NCI-H146 treated with DMSO at 0.1 percent for 48 hours (cell line): ENCODE results near the gene WDPCP.
A peak's percentile ranks its signal among the peaks of the same experiment; 100 is the strongest.
"Not testable (repeated sequence)": the region's sequence is repeated elsewhere in the genome, so short reads cannot be mapped to it uniquely, and the experiment has no call there.

Experiments used
- DNase-seq: peaks from one replicate; lab custom pipeline; 2025; ENCODE audit not compliant: unreplicated experiment; lab: John Stamatoyannopoulos, UW

WDPCP gene

GRCh38 chr2:63588385-63589147 is at the start of gene WDPCP, which contains the start of gene MDH1:
Gene WDPCP (minus strand): TSS chr2:63588477. CDS start chr2:63588271, 206 bp downstream.
Gene MDH1 (plus strand): TSS chr2:63588963. CDS start chr2:63589044, 81 bp downstream.
- peak; percentile 98 for DNase-seq

GRCh38 chr2:63632382-63632781 is 44.1 kb upstream of the WDPCP start:
- DNase-seq, result no peak

- no peak for DNase-seq
These were observed 43.2 kb upstream of the WDPCP start for GRCh38 chr2:63631501-63631900.

- DNase-seq, result no peak
These were observed 40.2 kb upstream of the WDPCP start for GRCh38 chr2:63628403-63628942.

- DNase-seq, result no peak
These were observed 39.6 kb upstream of the WDPCP start for GRCh38 chr2:63627866-63628265.

- not testable (repeated sequence) for DNase-seq
These were observed 35.5 kb upstream of the WDPCP start for GRCh38 chr2:63623763-63624162.

- DNase-seq, result no peak
These were observed 34.5 kb upstream of the WDPCP start for GRCh38 chr2:63622751-63623150.

- DNase-seq, result no peak
These were observed 31.1 kb upstream of the WDPCP start for GRCh38 chr2:63619328-63619727.

- DNase-seq, result no peak
These were observed 29.1 kb upstream of the WDPCP start for GRCh38 chr2:63617366-63617765.

- DNase-seq, result peak; percentile 4
These were observed 27.0 kb upstream of the WDPCP start for GRCh38 chr2:63614983-63615945.

- DNase-seq, result no peak
These were observed 26.2 kb upstream of the WDPCP start for GRCh38 chr2:63614448-63614968.

- no peak for DNase-seq
These were observed 25.2 kb upstream of the WDPCP start for GRCh38 chr2:63613391-63613901.

- DNase-seq, result no peak
These were observed 22.2 kb upstream of the WDPCP start for GRCh38 chr2:63610525-63610924.

GRCh38 chr2:63608865-63609264 is 20.6 kb upstream of the WDPCP start:
- DNase-seq, result not testable (repeated sequence)

- no peak for DNase-seq
These were observed 16.4 kb upstream of the WDPCP start for GRCh38 chr2:63604666-63605065.

- no peak for DNase-seq
These were observed 12.7 kb upstream of the WDPCP start for GRCh38 chr2:63600881-63601460.

- DNase-seq, result no peak
These were observed 10.7 kb upstream of the WDPCP start for GRCh38 chr2:63598981-63599380.

GRCh38 chr2:63596401-63596883 is 8.2 kb upstream of the WDPCP start:
- DNase-seq, result no peak

- DNase-seq, result no peak
These were observed 6.4 kb upstream of the WDPCP start for GRCh38 chr2:63594660-63595059.

GRCh38 chr2:63591566-63592175 is 3.4 kb upstream of the WDPCP start:
- no peak for DNase-seq
